H9 (cell line): ENCODE measurements around the gene ACAP1. TPM values are rescaled to one million over a fixed set of nuclear protein-coding genes. Genes with fewer than 3 reads are reported as not detected.

Experiments used
- DNase-seq: peaks from one replicate; pipeline ENCODE4 v3.0.0-alpha.2; 2017
- H2AFZ ChIP-seq: one replicate; pipeline ENCODE4 v1.6.1; 2013; ENCODE audit warnings: mild to moderate bottlenecking, low read length, control low read depth, moderate library complexity
- H2AK5ac ChIP-seq: 2 replicates; pipeline ENCODE4 v1.6.1; 2013; ENCODE audit warnings: low read length, control low read depth, mixed read lengths; ENCODE audit not compliant: insufficient read length
- H2BK120ac ChIP-seq: one replicate; pipeline ENCODE4 v1.6.1; 2013; ENCODE audit warnings: low read depth, mild to moderate bottlenecking, low read length, control low read depth, inconsistent platforms; ENCODE audit not compliant: poor library complexity, severe bottlenecking
- H2BK12ac ChIP-seq: 2 replicates; pipeline ENCODE4 v1.6.1; 2013; ENCODE audit warnings: low read length, control low read depth, mixed read lengths, low read depth; ENCODE audit not compliant: insufficient read length
- H2BK15ac ChIP-seq: 2 replicates; pipeline ENCODE4 v1.6.1; 2013; ENCODE audit warnings: low read depth, low read length, control low read depth
- H2BK20ac ChIP-seq: one replicate; pipeline ENCODE4 v1.6.1; 2013; ENCODE audit warnings: low read depth, mild to moderate bottlenecking, low read length, control low read depth, inconsistent platforms; ENCODE audit not compliant: poor library complexity, severe bottlenecking
- H2BK5ac ChIP-seq: 2 replicates; pipeline ENCODE4 v1.6.1; 2013; ENCODE audit warnings: low read length, control low read depth, mixed read lengths; ENCODE audit not compliant: insufficient read length
- H3K14ac ChIP-seq: 2 replicates; pipeline ENCODE4 v1.6.1; 2013; ENCODE audit warnings: low read length, control low read depth; ENCODE audit not compliant: insufficient read depth
- H3K18ac ChIP-seq: 2 replicates; pipeline ENCODE4 v1.6.1; 2013; ENCODE audit warnings: low read depth, mild to moderate bottlenecking, mixed read lengths, low read length, control low read depth; ENCODE audit not compliant: insufficient read length
- H3K23ac ChIP-seq: 2 replicates; pipeline ENCODE4 v1.6.1; 2013; ENCODE audit warnings: low read length, control low read depth, mixed read lengths, low read depth; ENCODE audit not compliant: insufficient read length
- H3K23me2 ChIP-seq: 2 replicates; pipeline ENCODE4 v1.6.1; 2013; ENCODE audit warnings: low read depth, mild to moderate bottlenecking, mixed read lengths, low read length, control low read depth; ENCODE audit not compliant: insufficient read length, poor library complexity, severe bottlenecking
- H3K27ac ChIP-seq: 2 replicates; pipeline ENCODE4 v1.5.1; 2013; ENCODE audit warnings: low read length, control low read depth, mixed read lengths, low read depth; ENCODE audit not compliant: insufficient read length
- H3K27me3 ChIP-seq: 2 replicates; pipeline ENCODE4 v1.6.1; 2013; ENCODE audit warnings: low read length, control low read depth, inconsistent platforms; ENCODE audit not compliant: insufficient read depth
- H3K4ac ChIP-seq: 2 replicates; pipeline ENCODE4 v1.6.1; 2013; ENCODE audit warnings: low read depth, mild to moderate bottlenecking, control low read depth, inconsistent platforms, low read length, moderate library complexity
- H3K4me1 ChIP-seq: 2 replicates; pipeline ENCODE4 v1.6.1; 2013; ENCODE audit warnings: low read length, control low read depth, inconsistent platforms; ENCODE audit not compliant: insufficient read depth
- H3K4me2 ChIP-seq: 2 replicates; pipeline ENCODE4 v1.6.1; 2013; ENCODE audit warnings: low read length, control low read depth, mixed read lengths; ENCODE audit not compliant: insufficient read length, insufficient read depth
- H3K56ac ChIP-seq: 2 replicates; pipeline ENCODE4 v1.6.1; 2013; ENCODE audit warnings: low read depth, mild to moderate bottlenecking, mixed read lengths, low read length, control low read depth; ENCODE audit not compliant: insufficient read length
- H3K79me1 ChIP-seq: 2 replicates; pipeline ENCODE4 v1.6.1; 2013; ENCODE audit warnings: low read depth, mild to moderate bottlenecking, moderate library complexity, low read length, control low read depth, inconsistent platforms; ENCODE audit not compliant: insufficient read depth, poor library complexity, severe bottlenecking
- H3K79me2 ChIP-seq: 2 replicates; pipeline ENCODE4 v1.6.1; 2013; ENCODE audit warnings: low read length, control low read depth, inconsistent platforms; ENCODE audit not compliant: insufficient read depth
- H3K9ac ChIP-seq: 2 replicates; pipeline ENCODE4 v1.6.1; 2013; ENCODE audit warnings: low read length, control low read depth, mixed read lengths; ENCODE audit not compliant: insufficient read length; ENCODE audit errors: extremely low read depth
- H3K9me3 ChIP-seq: one replicate; pipeline ENCODE4 v1.6.1; 2013; ENCODE audit warnings: low read depth, low read length, inconsistent platforms; ENCODE audit not compliant: control insufficient read depth
- H3T11ph ChIP-seq: one replicate; pipeline ENCODE4 v1.6.1; 2013; ENCODE audit warnings: mild to moderate bottlenecking, low read length, control low read depth, inconsistent platforms
- H4K20me1 ChIP-seq: one replicate; pipeline ENCODE4 v1.6.1; 2013; ENCODE audit not compliant: control insufficient read depth, insufficient read length, insufficient read depth
- H4K5ac ChIP-seq: 2 replicates; pipeline ENCODE4 v1.6.1; 2013; ENCODE audit warnings: low read depth, mild to moderate bottlenecking, mixed read lengths, low read length, control low read depth; ENCODE audit not compliant: insufficient read length
- H4K8ac ChIP-seq: replicated peaks from 2 replicates; pipeline ENCODE4 v1.6.1; 2013; ENCODE audit warnings: low read length, control low read depth, mixed read lengths, low read depth; ENCODE audit not compliant: insufficient read length
- H4K91ac ChIP-seq: 2 replicates; pipeline ENCODE4 v1.6.1; 2013; ENCODE audit warnings: low read depth, mild to moderate bottlenecking, moderate library complexity, mixed read lengths, low read length, control low read depth; ENCODE audit not compliant: insufficient read length
- H3K27ac Mint-ChIP-seq, 3 experiments: 2 replicates in 2 of 3; 3 replicates in 1 of 3; pipeline ENCODE4 v1.8.0; 2020 to 2021; ENCODE audit warnings: mixed read lengths in 3 of 3, mild to moderate bottlenecking in 1 of 3, moderate library complexity in 1 of 3
- H3K27me3 Mint-ChIP-seq: 2 replicates; pipeline ENCODE4 v1.8.0; 2021; ENCODE audit warnings: low read depth, mild to moderate bottlenecking, moderate library complexity, mixed read lengths
- H3K36me3 Mint-ChIP-seq, 3 experiments: 2 replicates in 2 of 3; 3 replicates in 1 of 3; pipeline ENCODE4 v1.8.0; 2020 to 2021; ENCODE audit warnings: low read depth in 3 of 3, mixed read lengths in 3 of 3; ENCODE audit not compliant: insufficient read depth in 1 of 3
- H3K4me1 Mint-ChIP-seq, 2 experiments: 2 replicates each; pipeline ENCODE4 v1.8.0; 2020; ENCODE audit warnings: mixed read lengths in 2 of 2
- H3K4me3 Mint-ChIP-seq, 2 experiments: 2 replicates in 1 of 2; 3 replicates in 1 of 2; pipeline ENCODE4 v1.8.0; 2020 to 2021; ENCODE audit warnings: mild to moderate bottlenecking in 2 of 2, mixed read lengths in 2 of 2, moderate library complexity in 1 of 2
- H3K9me3 Mint-ChIP-seq, 2 experiments: 2 replicates in 1 of 2; 3 replicates in 1 of 2; pipeline ENCODE4 v1.8.0; 2020; ENCODE audit warnings: mild to moderate bottlenecking in 2 of 2, mixed read lengths in 2 of 2, moderate library complexity in 1 of 2
- CTCF ChIP-seq: fragments of 200-600 bp; sonication (generic); conservative IDR thresholded peaks from 3 replicates; pipeline ENCODE4 v1.8.0; 2021; ENCODE audit warnings: antibody characterized with exemption, mild to moderate bottlenecking
- WGBS: extraction: QIAGEN DNeasy Blood & Tissue Kit; methylation state at CpG from one replicate; pipeline ENCODE4 v1.1.7; 2013; ENCODE audit warnings: missing lambda C conversion rate, low lambda C conversion rate, mixed read lengths; ENCODE audit not compliant: insufficient read length; ENCODE audit errors: extremely low coverage; 5-methylcytosine and 5-hydroxymethylcytosine counted together
- total RNA-seq: library from RNA; stranded (reverse); gene quantifications from 2 replicates; pipeline ENCODE4 v1.2.1, GENCODE V29; 2021

ACAP1 gene
- total RNA-seq, 1 experiment from 2014 or later: 18.2 TPM

GRCh38 chr17:7357381-7357780 is 21.1 kb downstream of the ACAP1 start:
- no peak overlapping the region for H2AFZ ChIP-seq
- H2BK5ac ChIP-seq: no peak overlapping the region
- no peaks in the 10 kb centered on the region for H3K36me3 Mint-ChIP-seq
- no peak for DNase-seq
- H3T11ph ChIP-seq: no peak overlapping the region
- H3K9me3 ChIP-seq: no peaks in the 10 kb centered on the region
- H2BK12ac ChIP-seq: no peak overlapping the region
- no peak overlapping the region for H3K14ac ChIP-seq
- H3K9me3 Mint-ChIP-seq: no peaks in the 10 kb centered on the region
- H4K91ac ChIP-seq: no peak overlapping the region
- no peak overlapping the region for H3K9ac ChIP-seq
- H3K27ac ChIP-seq: no peak overlapping the region
- no peak overlapping the region for H4K8ac ChIP-seq
- no peak overlapping the region for H3K56ac ChIP-seq
- no peak overlapping the region for H2BK15ac ChIP-seq
- no peak overlapping the region for H3K23ac ChIP-seq
- peaks cover 21 to 23% of the 10 kb centered on the region in 2 experiments for H3K4me1 Mint-ChIP-seq
- no peak overlapping the region for H3K27ac Mint-ChIP-seq
- H3K27me3 Mint-ChIP-seq: peaks cover 11% of the 10 kb centered on the region
- H3K4me1 ChIP-seq: no peaks in the 10 kb centered on the region
- no CpG with 5 or more reads among the region's 2 CpGs for WGBS
- no peak for TF ChIP-seq CTCF
- no peaks in the 10 kb centered on the region for H4K20me1 ChIP-seq
- no peaks in the 10 kb centered on the region for H3K23me2 ChIP-seq
- H3K79me2 ChIP-seq: no peaks in the 10 kb centered on the region; the same call in 1 of the 2 replicates
- no peaks in the 10 kb centered on the region for H3K27me3 ChIP-seq
- no peak overlapping the region for H3K4me3 Mint-ChIP-seq
- no peaks in the 10 kb centered on the region for H3K79me1 ChIP-seq
- H3K4me2 ChIP-seq: no peak overlapping the region
- H3K4ac ChIP-seq: no peak overlapping the region
- H3K18ac ChIP-seq: no peak overlapping the region
- H2BK120ac ChIP-seq: no peak overlapping the region
- H2BK20ac ChIP-seq: no peak overlapping the region
- no peak overlapping the region for H2AK5ac ChIP-seq
- H4K5ac ChIP-seq: no peak overlapping the region
